Natural killer cell (primary cell): Measurements from ENCODE around the gene CROCC2. TPM values are rescaled to one million over a fixed set of nuclear protein-coding genes. Genes with fewer than 3 reads are reported as not detected.

Source experiments
- ATAC-seq, 3 donors: fragments of 150-1000 bp in 2 of 3; fragments of 200-7000 bp in 1 of 3; cut with Tn5 transposase; 1 replicate in 1 of 3; 2 replicates in 2 of 3; pipeline ENCODE4 v1.10.0; 2021; ENCODE audit warnings: mild to moderate bottlenecking in 2 of 3, moderate library complexity in 2 of 3
- DNase-seq, 2 donors: peaks; one replicate each; pipeline versions ENCODE4 v3.0.0 to v3.0.0-alpha.2; 2013 to 2021; ENCODE audit warnings: mixed read lengths in 1 of 2
- H3K27ac ChIP-seq: one replicate; pipeline ENCODE4 v1.5.1; 2013; ENCODE audit warnings: mild to moderate bottlenecking, low read length
- H3K27me3 ChIP-seq: one replicate; pipeline ENCODE4 v1.6.1; 2013; ENCODE audit warnings: low read length; ENCODE audit not compliant: control insufficient read depth, insufficient read depth
- H3K36me3 ChIP-seq: one replicate; pipeline ENCODE4 v1.6.1; 2013; ENCODE audit warnings: low read length; ENCODE audit not compliant: control insufficient read depth, insufficient read depth
- H3K4me1 ChIP-seq: one replicate; pipeline ENCODE4 v1.6.1; 2013; ENCODE audit warnings: low read length; ENCODE audit not compliant: control insufficient read depth, insufficient read depth
- H3K4me3 ChIP-seq: one replicate; pipeline ENCODE4 v1.5.1; 2013; ENCODE audit warnings: low read length
- H3K9me3 ChIP-seq: one replicate; pipeline ENCODE4 v1.6.1; 2013; ENCODE audit warnings: low read length; ENCODE audit not compliant: control insufficient read depth, insufficient read depth
- H3K27ac Mint-ChIP-seq, 2 donors: one replicate each; pipeline ENCODE4 v1.8.0; 2022; ENCODE audit warnings: mild to moderate bottlenecking in 2 of 2, mixed read lengths in 2 of 2, moderate library complexity in 1 of 2
- H3K27me3 Mint-ChIP-seq, 2 donors: one replicate each; pipeline ENCODE4 v1.8.0; 2022; ENCODE audit warnings: low read depth in 2 of 2, mixed read lengths in 2 of 2
- H3K36me3 Mint-ChIP-seq: one replicate; pipeline ENCODE4 v1.8.0; 2022; ENCODE audit warnings: mixed read lengths
- H3K4me1 Mint-ChIP-seq, 2 donors: one replicate each; pipeline ENCODE4 v1.8.0; 2022; ENCODE audit warnings: mixed read lengths in 2 of 2
- H3K4me3 Mint-ChIP-seq: one replicate; pipeline ENCODE4 v1.8.0; 2022; ENCODE audit warnings: mild to moderate bottlenecking, moderate library complexity, mixed read lengths
- H3K9me3 Mint-ChIP-seq, 2 donors: one replicate each; pipeline ENCODE4 v1.8.0; 2022; ENCODE audit warnings: mixed read lengths in 2 of 2
- WGBS: methylation state at CpG from one replicate; pipeline ENCODE4 v1.1.7; 2013; ENCODE audit warnings: missing lambda C conversion rate; ENCODE audit not compliant: insufficient coverage; 5-methylcytosine and 5-hydroxymethylcytosine counted together
- intact Hi-C: fragments of 100-400 bp; cut with micrococcal nuclease; formaldehyde crosslinking; loops from one replicate; pipeline ENCODE4 v1.14.2; 2022
- total RNA-seq, 4 donors: library from RNA; stranded (reverse); fragments of 120-200 nt in 1 of 4; gene quantifications; one replicate each; pipeline versions ENCODE4 v1.2.3 to v1.2.4, GENCODE V29; 2013 to 2022
- TF ChIP-seq, protein P1 (sequence below): fragments of 200-600 bp; IDR thresholded peaks from one replicate; pipeline ENCODE4 v1.8.0; 2022; ENCODE audit warnings: antibody characterized with exemption

The CROCC2 gene
- total RNA-seq, 3 donors from 2014 or later (not counting 1 experiment from before 2014, with no cell fraction given): 0.14 TPM; not detected in 2

DNA sequence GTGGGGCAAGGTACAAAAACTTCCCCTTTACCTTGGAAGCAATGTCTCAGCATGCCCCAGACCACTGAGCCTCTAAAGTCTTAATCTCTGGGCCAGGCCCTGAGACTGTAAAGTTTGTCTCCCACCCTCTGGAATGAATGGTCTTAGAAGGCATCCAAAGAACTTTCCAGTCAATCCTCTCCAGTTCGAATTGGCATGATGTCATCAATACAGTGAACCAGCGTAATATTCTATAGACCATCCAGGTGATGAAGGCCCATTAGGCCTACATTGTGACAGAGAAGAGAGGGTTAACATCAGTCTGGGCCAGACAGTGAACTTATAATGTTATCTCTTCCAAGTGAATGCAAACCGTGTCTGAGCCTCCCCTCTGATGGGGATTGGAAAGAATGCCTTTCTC lies 21.4 kb upstream of the CROCC2 start:
- Histone ChIP-seq H3K36me3 (no peaks in the 10 kb centered on the region), H3K9me3 (no peaks in the 10 kb centered on the region), H3K4me3 (no peak overlapping the region), H3K4me1 (no peaks in the 10 kb centered on the region), H3K27ac (no peak overlapping the region), H3K27me3 (no peaks in the 10 kb centered on the region)
- Mint-ChIP-seq H3K27ac (no peak overlapping the region), H3K4me3 (no peak overlapping the region), H3K27me3 (peaks cover 0 to 3% of the 10 kb centered on the region in 2 donors), H3K36me3 (no peaks in the 10 kb centered on the region), H3K9me3 (no peaks in the 10 kb centered on the region), H3K4me1 (no peaks in the 10 kb centered on the region)
- intact Hi-C loops: no loop called here
- WGBS: 78% methylated on average over 3 of the region's 3 CpGs
- TF ChIP-seq, protein P1, sequence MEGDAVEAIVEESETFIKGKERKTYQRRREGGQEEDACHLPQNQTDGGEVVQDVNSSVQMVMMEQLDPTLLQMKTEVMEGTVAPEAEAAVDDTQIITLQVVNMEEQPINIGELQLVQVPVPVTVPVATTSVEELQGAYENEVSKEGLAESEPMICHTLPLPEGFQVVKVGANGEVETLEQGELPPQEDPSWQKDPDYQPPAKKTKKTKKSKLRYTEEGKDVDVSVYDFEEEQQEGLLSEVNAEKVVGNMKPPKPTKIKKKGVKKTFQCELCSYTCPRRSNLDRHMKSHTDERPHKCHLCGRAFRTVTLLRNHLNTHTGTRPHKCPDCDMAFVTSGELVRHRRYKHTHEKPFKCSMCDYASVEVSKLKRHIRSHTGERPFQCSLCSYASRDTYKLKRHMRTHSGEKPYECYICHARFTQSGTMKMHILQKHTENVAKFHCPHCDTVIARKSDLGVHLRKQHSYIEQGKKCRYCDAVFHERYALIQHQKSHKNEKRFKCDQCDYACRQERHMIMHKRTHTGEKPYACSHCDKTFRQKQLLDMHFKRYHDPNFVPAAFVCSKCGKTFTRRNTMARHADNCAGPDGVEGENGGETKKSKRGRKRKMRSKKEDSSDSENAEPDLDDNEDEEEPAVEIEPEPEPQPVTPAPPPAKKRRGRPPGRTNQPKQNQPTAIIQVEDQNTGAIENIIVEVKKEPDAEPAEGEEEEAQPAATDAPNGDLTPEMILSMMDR: no peak
- no peak for ATAC-seq
- no peak for DNase-seq

DNA sequence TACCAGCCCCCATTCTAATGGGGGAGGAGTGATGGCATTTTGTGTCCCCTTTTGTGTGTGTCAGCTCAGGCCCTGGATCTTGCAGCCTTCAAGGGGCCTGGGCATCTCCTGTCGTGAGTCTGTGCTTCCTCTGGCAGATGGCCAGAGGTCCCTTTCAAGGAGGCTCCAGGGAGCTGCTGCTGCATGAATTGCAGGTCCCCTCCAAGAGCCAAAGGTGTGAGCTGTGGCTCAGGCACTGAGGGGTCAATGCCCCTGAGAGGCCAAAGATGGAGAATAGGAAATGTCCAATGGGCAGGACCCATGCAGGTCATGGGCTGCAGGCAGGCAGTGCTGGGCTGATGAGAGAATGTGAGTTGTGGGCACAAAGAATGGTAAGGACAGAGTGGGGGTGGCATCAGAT lies 20.6 kb upstream of the CROCC2 start:
- ATAC-seq (no peak), DNase-seq (no peak)
- H3K27me3 Mint-ChIP-seq: peaks cover 0 to 3% of the 10 kb centered on the region in 2 donors
- H3K4me1 Mint-ChIP-seq: no peaks in the 10 kb centered on the region
- WGBS: 50% methylated on average over 1 of the region's 1 CpG
- no peak overlapping the region for H3K4me3 Mint-ChIP-seq
- H3K4me3 ChIP-seq: no peak overlapping the region
- H3K9me3 ChIP-seq: no peaks in the 10 kb centered on the region
- H3K36me3 Mint-ChIP-seq: no peaks in the 10 kb centered on the region
- H3K27me3 ChIP-seq: no peaks in the 10 kb centered on the region
- H3K27ac ChIP-seq: no peak overlapping the region
- H3K9me3 Mint-ChIP-seq: no peaks in the 10 kb centered on the region
- no peak overlapping the region for H3K27ac Mint-ChIP-seq
- intact Hi-C loops: no loop called here
- TF ChIP-seq, protein P1: no peak
- no peaks in the 10 kb centered on the region for H3K4me1 ChIP-seq
- no peaks in the 10 kb centered on the region for H3K36me3 ChIP-seq

DNA sequence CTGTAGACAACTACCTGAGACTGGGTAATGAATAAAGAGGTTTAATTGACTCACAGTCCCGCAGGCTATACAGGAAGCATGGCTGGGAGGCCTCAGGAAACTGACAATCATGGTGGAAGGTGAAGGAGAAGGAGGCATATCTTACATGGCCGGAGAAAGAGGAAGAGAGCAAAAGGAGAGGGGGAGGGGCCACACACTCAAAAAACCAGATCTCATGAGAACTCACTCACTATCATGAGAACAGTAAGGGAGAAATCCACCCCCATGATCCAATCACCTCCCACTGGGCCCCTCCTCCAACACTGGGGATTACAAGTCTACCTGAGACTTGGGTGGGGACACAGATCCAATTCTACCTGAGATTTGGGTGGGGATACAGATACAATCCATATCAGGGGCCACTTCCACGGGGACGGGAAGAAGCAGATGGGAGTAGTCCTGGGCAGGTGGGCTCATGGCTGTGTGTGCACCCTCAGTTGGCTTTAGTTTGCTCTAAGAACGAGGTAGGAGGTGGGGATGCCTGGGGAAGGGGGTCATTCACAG lies 20.0 kb upstream of the CROCC2 start:
- Mint-ChIP-seq H3K4me1 (no peaks in the 10 kb centered on the region), H3K4me3 (no peak overlapping the region), H3K36me3 (no peaks in the 10 kb centered on the region), H3K27ac (no peak overlapping the region), H3K9me3 (no peaks in the 10 kb centered on the region), H3K27me3 (peaks cover 0 to 3% of the 10 kb centered on the region in 2 donors)
- DNase-seq: no peak
- Histone ChIP-seq H3K27me3 (no peaks in the 10 kb centered on the region), H3K27ac (no peak overlapping the region), H3K4me1 (no peaks in the 10 kb centered on the region), H3K4me3 (no peak overlapping the region), H3K36me3 (no peaks in the 10 kb centered on the region), H3K9me3 (no peaks in the 10 kb centered on the region)
- TF ChIP-seq, protein P1: no peak
- no peak for ATAC-seq
- WGBS: 69% methylated on average over 3 of the region's 5 CpGs
- intact Hi-C loops: no loop called here
